ENCODE results near the gene FHOD3. TPM values are rescaled to one million over a fixed set of nuclear protein-coding genes. Genes with fewer than 3 reads are reported as not detected.

FHOD3 gene
- total RNA-seq, 1 experiment from 2014 or later: 5.0 TPM

- peaks cover 11% of the 10 kb centered on the region for H3K9me3 Mint-ChIP-seq (ENCODE audit: unreplicated experiment)
- ChIA-PET POLR2A (interaction anchor here (0.6 kb wide), 1 partner anchor 12 kb away, joined by 3 read pairs; no protein-coding TSS in a partner anchor), CTCF (interaction anchor here (0.5 to 6.8 kb wide), 3 partner anchors 9 to 586 kb away, joined by 3 to 50 read pairs (median 5); partner anchors contain the start of gene RMP24)
- no peaks in the 10 kb centered on the region for H3K4me1 Mint-ChIP-seq (ENCODE audit: insufficient read depth, unreplicated experiment)
- DNase-seq (ENCODE audit: unreplicated experiment): no peak
- BruUV-seq (replicated peaks): no TSS peak
- no peaks in the 10 kb centered on the region for H3K27me3 Mint-ChIP-seq (ENCODE audit: insufficient read depth, unreplicated experiment)
- H3K27ac Mint-ChIP-seq (ENCODE audit: low read depth, unreplicated experiment): no peak overlapping the region
- intact Hi-C loops (cut with micrococcal nuclease): no loop called here
- H3K36me3 Mint-ChIP-seq (ENCODE audit: insufficient read depth, unreplicated experiment): no peaks in the 10 kb centered on the region
- no peak for TF ChIP-seq CTCF (IDR thresholded peaks at IDR 0.05; ENCODE audit: unreplicated experiment)
- no peak overlapping the region for H3K4me3 Mint-ChIP-seq (ENCODE audit: unreplicated experiment)
Measured at GRCh38 chr18:36558234-36558633, 260.7 kb downstream of the FHOD3 start.

- no TSS peak for BruUV-seq (replicated peaks)
- Mint-ChIP-seq H3K4me1 (ENCODE audit: insufficient read depth, unreplicated experiment) (no peaks in the 10 kb centered on the region), H3K4me3 (ENCODE audit: unreplicated experiment) (no peak overlapping the region), H3K27me3 (ENCODE audit: insufficient read depth, unreplicated experiment) (no peaks in the 10 kb centered on the region), H3K36me3 (ENCODE audit: insufficient read depth, unreplicated experiment) (no peaks in the 10 kb centered on the region), H3K27ac (ENCODE audit: low read depth, unreplicated experiment) (no peak overlapping the region), H3K9me3 (ENCODE audit: unreplicated experiment) (peaks cover 11% of the 10 kb centered on the region)
- ChIA-PET POLR2A (no interaction called here), CTCF (interaction anchor here (1.0 to 6.8 kb wide), 2 partner anchors 13 to 29 kb away, joined by 3 to 50 read pairs; no protein-coding TSS in a partner anchor)
- TF ChIP-seq CTCF (IDR thresholded peaks at IDR 0.05; ENCODE audit: unreplicated experiment): no peak
- no peak for DNase-seq (ENCODE audit: unreplicated experiment)
- intact Hi-C loops (cut with micrococcal nuclease): no loop called here
Measured at GRCh38 chr18:36559149-36559857, 261.8 kb downstream of the FHOD3 start.

GRCh38 chr18:36560187-36560586, 262.7 kb downstream of the FHOD3 start:
- no TSS peak for BruUV-seq (replicated peaks)
- POLR2A ChIA-PET: no interaction called here
- intact Hi-C loops (cut with micrococcal nuclease): no loop called here
- Mint-ChIP-seq H3K4me3 (ENCODE audit: unreplicated experiment) (no peak overlapping the region), H3K27me3 (ENCODE audit: insufficient read depth, unreplicated experiment) (no peaks in the 10 kb centered on the region), H3K9me3 (ENCODE audit: unreplicated experiment) (peaks cover 11% of the 10 kb centered on the region), H3K27ac (ENCODE audit: low read depth, unreplicated experiment) (no peak overlapping the region), H3K4me1 (ENCODE audit: insufficient read depth, unreplicated experiment) (no peaks in the 10 kb centered on the region), H3K36me3 (ENCODE audit: insufficient read depth, unreplicated experiment) (no peaks in the 10 kb centered on the region)
- CTCF ChIA-PET: interaction anchor here (0.7 to 6.8 kb wide), 4 partner anchors 12 to 88 kb away, joined by 3 to 50 read pairs (median 3); no protein-coding TSS in a partner anchor
- no peak for TF ChIP-seq CTCF (IDR thresholded peaks at IDR 0.05; ENCODE audit: unreplicated experiment)
- no peak for DNase-seq (ENCODE audit: unreplicated experiment)

- Mint-ChIP-seq H3K4me1 (ENCODE audit: insufficient read depth, unreplicated experiment) (no peaks in the 10 kb centered on the region), H3K27ac (ENCODE audit: low read depth, unreplicated experiment) (no peak overlapping the region), H3K36me3 (ENCODE audit: insufficient read depth, unreplicated experiment) (no peaks in the 10 kb centered on the region), H3K4me3 (ENCODE audit: unreplicated experiment) (no peak overlapping the region), H3K27me3 (ENCODE audit: insufficient read depth, unreplicated experiment) (no peaks in the 10 kb centered on the region), H3K9me3 (ENCODE audit: unreplicated experiment) (peaks cover 11% of the 10 kb centered on the region)
- no peak for TF ChIP-seq CTCF (IDR thresholded peaks at IDR 0.05; ENCODE audit: unreplicated experiment)
- intact Hi-C loops (cut with micrococcal nuclease): no loop called here
- DNase-seq (ENCODE audit: unreplicated experiment): no peak
- CTCF ChIA-PET: interaction anchor here (0.7 to 6.8 kb wide), 5 partner anchors 11 to 543 kb away, joined by 3 to 50 read pairs (median 3); no protein-coding TSS in a partner anchor
- BruUV-seq (replicated peaks): no TSS peak
- POLR2A ChIA-PET: interaction anchor here (0.6 to 1.0 kb wide), 2 partner anchors 38 to 1964 kb away, joined by 3 to 4 read pairs; no protein-coding TSS in a partner anchor
Measured at GRCh38 chr18:36561046-36561445, 263.5 kb downstream of the FHOD3 start.
